ENCODE data around the gene NUP155.
"Not testable (repeated sequence)": the region's sequence is repeated elsewhere in the genome, so short reads cannot be mapped to it uniquely, and the experiment has no call there.

Gene NUP155

DNA sequence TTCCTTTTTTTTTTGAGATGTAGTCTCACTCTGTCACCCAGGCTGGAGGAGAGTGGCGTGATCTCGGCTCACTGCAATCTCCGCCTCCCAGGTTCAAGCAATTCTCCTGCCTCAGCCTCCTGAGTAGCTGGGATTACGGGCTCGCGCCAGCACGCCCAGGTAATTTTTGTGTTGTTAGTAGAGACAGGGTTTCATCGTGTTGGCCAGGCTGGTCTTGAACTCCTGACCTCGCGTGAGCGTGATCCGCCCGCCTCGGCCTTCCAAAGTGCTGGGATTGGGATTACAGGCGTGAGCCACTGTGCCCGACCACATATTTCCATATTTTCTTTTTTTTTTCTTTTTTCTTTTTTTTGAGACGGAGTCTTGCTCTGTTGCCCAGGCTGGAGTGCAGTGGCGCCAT is 28.2 kb downstream of the NUP155 start:
- not testable (repeated sequence) for H3K4me3 ChIP-seq (ENCODE audit: low read depth, low read length); H3K9ac ChIP-seq (ENCODE audit: low read depth, low read length); H3K27me3 ChIP-seq (ENCODE audit: control insufficient read depth, insufficient read depth, low read length); H3K9me3 ChIP-seq (ENCODE audit: control insufficient read depth, insufficient read depth, low read length); H3K4me1 ChIP-seq (ENCODE audit: control insufficient read depth, insufficient read depth, low read length)
- peaks cover 31% of the 10 kb centered on the region for H3K36me3 ChIP-seq (ENCODE audit: control insufficient read depth, insufficient read depth, low read length)

- H3K4me1 ChIP-seq (ENCODE audit: control insufficient read depth, insufficient read depth, low read length); H3K27me3 ChIP-seq (ENCODE audit: control insufficient read depth, insufficient read depth, low read length); H3K4me3 ChIP-seq (ENCODE audit: low read depth, low read length); H3K9ac ChIP-seq (ENCODE audit: low read depth, low read length); H3K9me3 ChIP-seq (ENCODE audit: control insufficient read depth, insufficient read depth, low read length): not testable (repeated sequence)
- peaks cover 15% of the 10 kb centered on the region for H3K36me3 ChIP-seq (ENCODE audit: control insufficient read depth, insufficient read depth, low read length)
Observed at GRCh38 chr5:37334754-37335153, 36.2 kb downstream of the NUP155 start.

- no peak overlapping the region for H3K9ac ChIP-seq (ENCODE audit: low read depth, low read length)
- no peaks in the 10 kb centered on the region for H3K9me3 ChIP-seq (ENCODE audit: control insufficient read depth, insufficient read depth, low read length)
- H3K4me1 ChIP-seq (ENCODE audit: control insufficient read depth, insufficient read depth, low read length), result no peaks in the 10 kb centered on the region
- H3K36me3 ChIP-seq (ENCODE audit: control insufficient read depth, insufficient read depth, low read length), result peaks cover 41% of the 10 kb centered on the region
- H3K27me3 ChIP-seq (ENCODE audit: control insufficient read depth, insufficient read depth, low read length), result no peaks in the 10 kb centered on the region
- H3K4me3 ChIP-seq (ENCODE audit: low read depth, low read length), result no peak overlapping the region
Observed at GRCh38 chr5:37326536-37326935, 44.4 kb downstream of the NUP155 start.

DNA sequence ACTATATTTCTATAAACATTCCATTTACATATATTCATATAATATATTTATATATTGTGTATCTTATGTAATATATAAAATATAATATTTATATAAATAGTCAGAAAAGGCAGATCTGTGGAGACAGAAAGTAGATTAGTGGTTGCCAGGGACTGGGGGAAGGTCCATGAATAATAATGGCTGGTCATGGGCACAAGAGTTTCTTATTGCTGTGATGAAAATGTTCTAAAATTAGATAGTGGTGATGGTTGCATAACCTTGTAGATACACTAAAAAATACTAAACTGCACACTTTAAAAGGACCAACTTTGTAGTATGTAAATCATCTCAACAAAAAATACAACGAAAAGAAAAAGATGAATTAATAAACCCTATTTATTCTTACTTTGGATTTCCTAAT is 47.3 kb downstream of the NUP155 start:
- Histone ChIP-seq H3K4me3 (ENCODE audit: low read depth, low read length) (no peak overlapping the region), H3K36me3 (ENCODE audit: control insufficient read depth, insufficient read depth, low read length) (peaks cover 46% of the 10 kb centered on the region), H3K27me3 (ENCODE audit: control insufficient read depth, insufficient read depth, low read length) (no peaks in the 10 kb centered on the region), H3K4me1 (ENCODE audit: control insufficient read depth, insufficient read depth, low read length) (no peaks in the 10 kb centered on the region), H3K9ac (ENCODE audit: low read depth, low read length) (no peak overlapping the region), H3K9me3 (ENCODE audit: control insufficient read depth, insufficient read depth, low read length) (no peaks in the 10 kb centered on the region)

- Histone ChIP-seq H3K9me3 (ENCODE audit: control insufficient read depth, insufficient read depth, low read length) (no peaks in the 10 kb centered on the region), H3K4me3 (ENCODE audit: low read depth, low read length) (no peak overlapping the region), H3K9ac (ENCODE audit: low read depth, low read length) (no peak overlapping the region), H3K36me3 (ENCODE audit: control insufficient read depth, insufficient read depth, low read length) (peaks cover 25% of the 10 kb centered on the region), H3K4me1 (ENCODE audit: control insufficient read depth, insufficient read depth, low read length) (no peaks in the 10 kb centered on the region), H3K27me3 (ENCODE audit: control insufficient read depth, insufficient read depth, low read length) (no peaks in the 10 kb centered on the region)
Observed at GRCh38 chr5:37319037-37319782, 51.7 kb downstream of the NUP155 start.

GRCh38 chr5:37316027-37316426 is 54.9 kb downstream of the NUP155 start:
- H3K4me1 ChIP-seq (ENCODE audit: control insufficient read depth, insufficient read depth, low read length), result no peaks in the 10 kb centered on the region
- no peaks in the 10 kb centered on the region for H3K9me3 ChIP-seq (ENCODE audit: control insufficient read depth, insufficient read depth, low read length)
- H3K4me3 ChIP-seq (ENCODE audit: low read depth, low read length), result no peak overlapping the region
- H3K36me3 ChIP-seq (ENCODE audit: control insufficient read depth, insufficient read depth, low read length), result peaks cover 24% of the 10 kb centered on the region
- no peaks in the 10 kb centered on the region for H3K27me3 ChIP-seq (ENCODE audit: control insufficient read depth, insufficient read depth, low read length)
- no peak overlapping the region for H3K9ac ChIP-seq (ENCODE audit: low read depth, low read length)

DNA sequence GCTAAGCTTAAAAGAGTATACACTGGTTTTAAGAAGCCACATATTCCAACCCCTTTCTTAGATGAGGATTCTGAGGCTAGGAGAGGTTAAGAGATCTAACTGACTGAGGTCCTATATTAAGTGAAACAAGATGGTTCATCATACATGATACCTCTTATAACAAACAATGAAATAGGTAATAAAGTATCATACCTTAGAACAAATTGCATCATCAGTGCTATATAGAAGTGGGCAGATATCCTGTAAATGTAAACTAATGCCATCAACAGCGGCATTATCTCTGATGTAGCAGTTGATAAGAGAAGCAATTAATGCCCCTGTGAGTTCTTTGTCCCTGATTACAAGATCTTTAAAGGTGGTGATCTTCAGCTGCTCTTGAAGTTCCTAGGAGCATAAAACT is 60.5 kb downstream of the NUP155 start:
- Histone ChIP-seq H3K4me1 (ENCODE audit: control insufficient read depth, insufficient read depth, low read length) (no peaks in the 10 kb centered on the region), H3K4me3 (ENCODE audit: low read depth, low read length) (no peak overlapping the region), H3K36me3 (ENCODE audit: control insufficient read depth, insufficient read depth, low read length) (peaks cover 19% of the 10 kb centered on the region), H3K27me3 (ENCODE audit: control insufficient read depth, insufficient read depth, low read length) (no peaks in the 10 kb centered on the region), H3K9me3 (ENCODE audit: control insufficient read depth, insufficient read depth, low read length) (no peaks in the 10 kb centered on the region), H3K9ac (ENCODE audit: low read depth, low read length) (no peak overlapping the region)

- H3K36me3 ChIP-seq (ENCODE audit: control insufficient read depth, insufficient read depth, low read length), result peaks cover 27% of the 10 kb centered on the region
- H3K9ac ChIP-seq (ENCODE audit: low read depth, low read length), result no peak overlapping the region
- no peaks in the 10 kb centered on the region for H3K27me3 ChIP-seq (ENCODE audit: control insufficient read depth, insufficient read depth, low read length)
- H3K4me3 ChIP-seq (ENCODE audit: low read depth, low read length), result no peak overlapping the region
- no peaks in the 10 kb centered on the region for H3K4me1 ChIP-seq (ENCODE audit: control insufficient read depth, insufficient read depth, low read length)
- H3K9me3 ChIP-seq (ENCODE audit: control insufficient read depth, insufficient read depth, low read length), result no peaks in the 10 kb centered on the region
Observed at GRCh38 chr5:37308793-37309192, 62.1 kb downstream of the NUP155 start.

GRCh38 chr5:37304888-37305287 is 66.0 kb downstream of the NUP155 start:
- Histone ChIP-seq H3K36me3 (ENCODE audit: control insufficient read depth, insufficient read depth, low read length) (peaks cover 27% of the 10 kb centered on the region), H3K4me3 (ENCODE audit: low read depth, low read length) (no peak overlapping the region), H3K27me3 (ENCODE audit: control insufficient read depth, insufficient read depth, low read length) (no peaks in the 10 kb centered on the region), H3K9me3 (ENCODE audit: control insufficient read depth, insufficient read depth, low read length) (no peaks in the 10 kb centered on the region), H3K9ac (ENCODE audit: low read depth, low read length) (no peak overlapping the region), H3K4me1 (ENCODE audit: control insufficient read depth, insufficient read depth, low read length) (no peaks in the 10 kb centered on the region)

DNA sequence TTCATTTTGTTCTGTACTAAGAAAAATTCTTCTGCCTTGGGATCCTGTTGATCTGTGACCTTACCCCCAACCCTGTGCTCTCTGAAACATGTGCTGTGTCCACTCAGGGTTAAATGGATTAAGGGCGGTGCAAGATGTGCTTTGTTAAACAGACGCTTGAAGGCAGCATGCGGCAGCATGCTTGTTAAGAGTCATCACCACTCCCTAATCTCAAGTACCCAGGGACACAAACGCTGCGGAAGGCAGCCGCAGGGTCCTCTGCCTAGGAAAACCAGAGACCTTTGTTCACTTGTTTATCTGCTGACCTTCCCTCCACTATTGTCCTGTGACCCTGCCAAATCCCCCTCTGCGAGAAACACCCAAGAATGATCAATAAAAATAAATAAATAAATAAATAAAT is 74.6 kb downstream of the NUP155 start:
- H3K9ac ChIP-seq (ENCODE audit: low read depth, low read length); H3K4me1 ChIP-seq (ENCODE audit: control insufficient read depth, insufficient read depth, low read length); H3K27me3 ChIP-seq (ENCODE audit: control insufficient read depth, insufficient read depth, low read length); H3K4me3 ChIP-seq (ENCODE audit: low read depth, low read length); H3K9me3 ChIP-seq (ENCODE audit: control insufficient read depth, insufficient read depth, low read length): not testable (repeated sequence)
- peaks cover 16% of the 10 kb centered on the region for H3K36me3 ChIP-seq (ENCODE audit: control insufficient read depth, insufficient read depth, low read length)

DNA sequence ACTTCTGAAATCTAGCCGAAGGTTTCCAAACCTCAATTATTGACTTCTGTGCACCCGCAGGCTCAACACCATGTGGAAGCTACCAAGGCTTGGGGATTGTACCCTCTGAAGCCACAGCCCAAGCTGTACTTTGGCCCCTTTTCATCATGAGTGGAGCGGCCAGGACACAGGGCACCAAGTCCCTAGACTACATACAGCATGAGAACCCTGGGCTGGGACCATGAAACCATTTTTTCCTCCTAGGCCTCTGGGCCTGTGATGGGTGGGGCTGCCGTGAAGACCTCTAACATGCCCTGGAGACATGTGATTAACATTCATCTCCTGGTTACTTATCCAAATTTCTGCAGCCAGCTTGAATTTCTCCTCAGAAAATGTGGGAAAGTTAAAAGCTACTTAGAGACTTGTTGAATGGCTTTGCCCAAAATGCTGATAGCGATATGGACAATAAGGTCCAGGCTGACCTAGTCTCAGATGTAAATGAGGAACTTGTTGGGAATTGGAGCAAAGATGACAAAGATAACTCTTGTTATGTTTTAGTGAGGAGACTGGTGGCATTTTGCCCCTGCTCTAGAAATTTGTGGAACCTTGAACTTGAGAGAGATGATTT is 87.6 kb downstream of the NUP155 start:
- no peak overlapping the region for H3K9ac ChIP-seq (ENCODE audit: low read depth, low read length)
- H3K27me3 ChIP-seq (ENCODE audit: control insufficient read depth, insufficient read depth, low read length), result no peaks in the 10 kb centered on the region
- no peak overlapping the region for H3K4me3 ChIP-seq (ENCODE audit: low read depth, low read length)
- no peaks in the 10 kb centered on the region for H3K4me1 ChIP-seq (ENCODE audit: control insufficient read depth, insufficient read depth, low read length)
- H3K36me3 ChIP-seq (ENCODE audit: control insufficient read depth, insufficient read depth, low read length), result no peaks in the 10 kb centered on the region
- peaks cover 5% of the 10 kb centered on the region for H3K9me3 ChIP-seq (ENCODE audit: control insufficient read depth, insufficient read depth, low read length)

GRCh38 chr5:37275511-37275910 is 95.4 kb downstream of the NUP155 start:
- H3K4me3 ChIP-seq (ENCODE audit: low read depth, low read length), result no peak overlapping the region
- no peak overlapping the region for H3K9ac ChIP-seq (ENCODE audit: low read depth, low read length)
- no peaks in the 10 kb centered on the region for H3K36me3 ChIP-seq (ENCODE audit: control insufficient read depth, insufficient read depth, low read length)
- H3K27me3 ChIP-seq (ENCODE audit: control insufficient read depth, insufficient read depth, low read length), result no peaks in the 10 kb centered on the region
- H3K9me3 ChIP-seq (ENCODE audit: control insufficient read depth, insufficient read depth, low read length), result peaks cover 3% of the 10 kb centered on the region
- no peaks in the 10 kb centered on the region for H3K4me1 ChIP-seq (ENCODE audit: control insufficient read depth, insufficient read depth, low read length)
